Fibroblast of mammary gland (primary cell): ENCODE data around the gene SND1.

Source experiments
- DNase-seq: peaks from one replicate; pipeline ENCODE4 v3.0.0-alpha.2; 2010; ENCODE audit warnings: low read depth
- H3K4me3 ChIP-seq: 2 replicates; pipeline ENCODE4 v1.5.1; 2011; ENCODE audit warnings: low read depth, mild to moderate bottlenecking, low read length, moderate library complexity; ENCODE audit not compliant: control insufficient read depth
- TF ChIP-seq, protein P1 (sequence below): conservative IDR thresholded peaks from 2 replicates; pipeline ENCODE4 v1.5.1; 2011; ENCODE audit warnings: low read depth, low read length, inconsistent platforms; ENCODE audit not compliant: control insufficient read depth, insufficient read depth

The SND1 gene

DNA sequence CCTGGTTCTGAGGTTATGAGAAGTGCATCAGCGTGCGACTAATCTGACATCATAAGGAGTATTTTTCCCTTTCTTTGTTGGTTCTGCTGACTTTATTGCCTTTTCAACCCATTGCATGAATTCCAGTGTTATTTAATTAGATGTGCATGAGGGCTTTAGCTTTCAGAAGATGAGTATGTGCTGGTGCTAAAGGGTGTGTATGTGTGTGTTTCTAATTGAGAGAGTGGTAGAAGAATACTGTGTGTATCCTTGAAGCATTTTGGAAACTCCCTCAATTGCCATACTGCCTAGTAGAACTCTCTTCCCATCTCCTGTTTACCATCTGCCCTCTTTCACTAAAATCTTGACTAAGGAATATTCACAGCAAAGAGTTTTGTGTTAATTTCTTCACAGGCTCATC, 158.1 kb downstream of the SND1 start:
- no peak overlapping the region for H3K4me3 ChIP-seq
- no peak for DNase-seq
- TF ChIP-seq, protein P1, sequence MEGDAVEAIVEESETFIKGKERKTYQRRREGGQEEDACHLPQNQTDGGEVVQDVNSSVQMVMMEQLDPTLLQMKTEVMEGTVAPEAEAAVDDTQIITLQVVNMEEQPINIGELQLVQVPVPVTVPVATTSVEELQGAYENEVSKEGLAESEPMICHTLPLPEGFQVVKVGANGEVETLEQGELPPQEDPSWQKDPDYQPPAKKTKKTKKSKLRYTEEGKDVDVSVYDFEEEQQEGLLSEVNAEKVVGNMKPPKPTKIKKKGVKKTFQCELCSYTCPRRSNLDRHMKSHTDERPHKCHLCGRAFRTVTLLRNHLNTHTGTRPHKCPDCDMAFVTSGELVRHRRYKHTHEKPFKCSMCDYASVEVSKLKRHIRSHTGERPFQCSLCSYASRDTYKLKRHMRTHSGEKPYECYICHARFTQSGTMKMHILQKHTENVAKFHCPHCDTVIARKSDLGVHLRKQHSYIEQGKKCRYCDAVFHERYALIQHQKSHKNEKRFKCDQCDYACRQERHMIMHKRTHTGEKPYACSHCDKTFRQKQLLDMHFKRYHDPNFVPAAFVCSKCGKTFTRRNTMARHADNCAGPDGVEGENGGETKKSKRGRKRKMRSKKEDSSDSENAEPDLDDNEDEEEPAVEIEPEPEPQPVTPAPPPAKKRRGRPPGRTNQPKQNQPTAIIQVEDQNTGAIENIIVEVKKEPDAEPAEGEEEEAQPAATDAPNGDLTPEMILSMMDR, result no peak

DNA sequence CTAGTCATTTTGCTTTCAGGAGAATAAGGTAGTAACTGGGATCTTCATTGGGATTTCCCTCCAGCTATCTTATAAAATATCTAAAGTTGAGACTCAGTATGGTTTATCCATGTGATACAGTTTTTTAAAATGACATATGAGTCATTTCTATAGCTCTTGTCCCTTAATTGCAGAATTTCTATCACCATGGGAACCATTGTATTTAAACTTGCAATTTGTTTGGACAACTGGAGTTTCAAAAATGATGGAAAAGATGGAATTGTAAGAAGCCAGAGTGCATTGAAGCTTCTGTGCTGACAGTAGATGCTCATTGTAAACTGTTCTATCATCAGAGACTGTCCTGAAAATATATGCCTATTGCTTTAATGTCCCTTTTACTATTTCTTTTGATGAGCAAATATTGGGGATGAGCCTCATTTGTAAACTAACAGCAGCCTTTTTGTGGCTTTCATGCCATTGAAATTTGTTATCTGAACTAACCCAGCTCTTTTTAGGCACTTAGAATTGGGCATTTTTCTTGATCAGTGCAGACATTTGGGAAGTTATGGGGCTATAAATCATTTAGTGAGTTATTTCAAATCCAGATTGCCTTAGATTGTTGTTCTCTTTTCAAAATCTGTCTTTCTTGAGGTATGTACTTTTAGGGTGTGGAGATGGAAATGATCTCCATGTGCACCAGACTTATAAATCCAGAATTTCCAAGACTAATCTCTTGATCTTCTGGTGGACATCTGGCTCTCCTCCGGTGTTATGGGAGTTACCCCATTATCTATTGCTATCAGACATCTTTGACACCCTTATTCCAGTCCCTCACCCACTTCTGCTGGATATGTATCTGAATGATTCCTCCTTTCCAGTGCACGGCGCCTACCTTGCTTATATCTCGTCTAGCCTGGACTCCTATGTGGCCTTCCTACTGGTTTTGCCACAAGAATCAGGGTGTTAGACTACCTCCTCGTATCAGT, 159.0 kb downstream of the SND1 start:
- TF ChIP-seq, protein P1, result no peak
- H3K4me3 ChIP-seq, result no peak overlapping the region
- DNase-seq, result no peak

DNA sequence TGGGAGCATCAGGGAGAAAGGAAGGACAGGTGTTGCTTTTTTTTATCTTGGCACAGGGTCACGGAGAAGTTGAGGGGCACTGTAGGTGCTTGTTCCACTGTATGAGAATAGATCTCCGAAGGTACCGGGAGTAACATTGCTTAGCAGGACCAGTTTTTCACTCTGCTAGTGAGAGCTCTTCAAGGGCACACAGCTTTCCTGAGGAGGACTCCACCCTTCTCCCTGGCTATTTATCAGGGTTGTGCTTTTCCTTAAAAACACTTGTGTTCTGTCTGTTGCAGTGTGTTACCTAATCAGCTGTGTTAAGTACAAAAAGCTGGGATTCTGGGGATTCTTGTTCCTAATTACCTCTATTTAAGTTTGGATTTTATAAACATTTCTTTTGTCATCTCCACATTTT, 160.5 kb downstream of the SND1 start:
- no peak for DNase-seq
- no peak overlapping the region for H3K4me3 ChIP-seq
- TF ChIP-seq, protein P1, result no peak

DNA sequence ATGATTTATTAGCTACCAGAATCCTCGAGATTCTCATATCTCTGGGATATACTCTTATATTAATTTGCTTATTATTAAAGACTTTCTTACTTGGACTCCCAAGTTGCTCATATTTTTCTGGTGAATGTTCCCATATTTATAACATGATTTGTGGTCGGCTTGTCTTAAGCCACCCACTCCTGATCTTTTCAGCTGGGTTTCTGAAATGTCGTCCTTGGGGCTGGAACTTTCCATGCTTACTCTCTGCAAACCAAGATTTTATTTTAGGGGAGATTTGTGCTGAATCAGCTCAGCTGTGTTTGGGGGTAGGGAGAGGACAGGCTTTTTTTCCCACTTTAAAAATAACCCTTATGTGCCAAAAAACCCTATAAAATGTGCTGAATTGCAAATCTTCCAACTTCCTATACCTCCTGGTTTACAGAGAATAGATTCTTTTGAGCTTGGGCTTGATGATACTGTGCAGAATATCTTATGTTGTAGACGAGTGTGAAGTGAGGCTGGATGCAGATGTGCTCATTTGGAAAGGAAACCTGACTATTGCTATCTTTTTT, 162.1 kb downstream of the SND1 start:
- TF ChIP-seq, protein P1, result no peak
- H3K4me3 ChIP-seq, result no peak overlapping the region
- DNase-seq, result peak; percentile 28

DNA sequence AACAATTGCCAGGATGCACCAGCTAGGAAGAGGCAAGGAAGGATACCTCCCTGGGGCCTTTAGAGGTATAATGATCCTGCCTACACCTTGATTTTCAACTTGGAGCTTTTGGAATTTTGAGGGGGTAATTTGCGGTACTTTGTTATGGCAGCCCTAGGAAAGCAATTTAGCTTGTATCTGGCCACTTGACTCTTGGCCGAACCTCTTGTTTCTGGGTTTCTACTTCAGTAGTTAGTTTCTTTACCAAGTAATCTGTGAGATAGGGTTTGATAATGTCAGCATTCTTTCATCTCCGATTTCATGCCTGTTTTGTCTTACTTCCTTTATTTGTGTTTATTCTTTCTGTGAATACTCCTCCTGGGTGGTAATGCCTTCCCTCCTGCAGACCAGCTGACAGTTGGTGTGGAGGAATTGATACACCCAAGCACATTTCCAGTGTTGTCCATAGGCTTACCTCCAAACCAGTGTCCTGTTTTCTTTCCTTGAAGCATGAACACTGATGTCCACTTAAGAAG, 163.7 kb downstream of the SND1 start:
- H3K4me3 ChIP-seq, result no peak overlapping the region
- no peak for DNase-seq
- TF ChIP-seq, protein P1, result no peak

DNA sequence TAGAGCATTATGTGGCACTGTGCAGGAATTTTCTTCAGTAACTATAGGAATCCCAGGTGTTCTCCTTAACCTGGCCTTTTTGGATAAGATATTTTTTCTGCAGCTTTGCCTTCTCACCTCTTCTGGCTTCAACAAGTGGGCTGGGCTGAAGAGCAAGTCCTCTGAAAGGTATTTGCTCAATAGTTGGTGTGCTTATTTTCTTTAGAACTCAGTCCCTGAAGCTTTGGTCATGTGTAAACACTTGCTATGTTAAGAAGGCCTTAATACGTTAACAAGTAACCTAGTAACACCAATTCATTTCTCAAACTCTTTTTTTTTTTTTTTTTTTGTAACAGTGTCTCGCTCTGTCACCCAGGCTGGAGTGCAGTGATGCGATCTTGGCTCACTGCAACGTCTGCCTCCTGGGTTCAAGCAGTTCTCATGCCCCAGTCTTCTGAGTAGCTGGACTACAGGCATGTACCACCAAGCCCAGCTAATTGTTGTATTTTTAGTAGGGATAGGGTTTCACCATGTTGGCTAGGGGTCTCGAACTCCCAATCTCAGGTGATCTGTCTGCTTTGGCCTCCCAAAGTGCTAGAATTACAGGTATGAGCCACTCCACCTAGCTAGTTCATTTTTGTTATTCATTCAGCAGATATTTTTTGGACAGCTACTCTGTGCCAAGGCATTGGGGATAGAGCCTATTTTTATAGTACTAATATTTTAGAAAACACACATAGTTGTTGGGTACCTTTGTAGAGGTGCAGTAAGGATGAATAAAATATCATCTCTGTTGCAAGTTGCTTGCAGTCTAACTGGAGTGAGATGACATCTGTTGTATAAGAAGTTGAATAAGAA, 164.6 kb downstream of the SND1 start:
- H3K4me3 ChIP-seq, result no peak overlapping the region
- DNase-seq, result no peak

More for the DNA sequence above, 164.6 kb downstream of the SND1 start:
- TF ChIP-seq, protein P1, result no peak
